Lower leg skin (tissue), 3 donors: ENCODE data around the gene HSPH1.

Experiments used
- CTCF ChIP-seq, 3 donors: fragments of 450-650 bp; IDR thresholded peaks; one replicate each; pipeline ENCODE4 v1.5.1; 2016; ENCODE audit warnings: antibody characterized with exemption in 3 of 3, mild to moderate bottlenecking in 3 of 3, moderate library complexity in 2 of 3
- POLR2A ChIP-seq, 2 donors: fragments of 450-650 bp; IDR thresholded peaks; one replicate each; pipeline ENCODE4 v1.6.1; 2016 to 2017; ENCODE audit warnings: antibody characterized with exemption in 2 of 2, mild to moderate bottlenecking in 1 of 2, moderate library complexity in 1 of 2

GRCh38 chr13:31199527-31199848 is 37.8 kb upstream of the HSPH1 start:
- TF ChIP-seq CTCF (IDR thresholded peaks at IDR 0.05) = no peak
- TF ChIP-seq POLR2A (IDR thresholded peaks at IDR 0.05) = no peak
